PC-3 (cell line): Measurements from ENCODE around the gene CD151.

ENCODE experiments used
- EZH2 ChIP-seq: fragments of 300-600 bp; sonication (generic); IDR thresholded peaks from one replicate; pipeline ENCODE4 v1.6.1; 2017; ENCODE audit warnings: antibody characterized with exemption, mild to moderate bottlenecking, low read length; ENCODE audit not compliant: unreplicated experiment
- EZH2phosphoT487 ChIP-seq: fragments of 300-600 bp; sonication (generic); IDR thresholded peaks from 2 replicates; pipeline ENCODE4 v1.6.1; 2018; ENCODE audit warnings: mild to moderate bottlenecking, antibody characterized with exemption, low read length, borderline replicate concordance
- TF ChIP-seq, protein P1 (sequence below): fragments of 300-600 bp; sonication (generic); conservative IDR thresholded peaks from 2 replicates; pipeline ENCODE4 v1.5.1; 2017; ENCODE audit warnings: antibody characterized with exemption, low read depth, mild to moderate bottlenecking, low read length

DNA sequence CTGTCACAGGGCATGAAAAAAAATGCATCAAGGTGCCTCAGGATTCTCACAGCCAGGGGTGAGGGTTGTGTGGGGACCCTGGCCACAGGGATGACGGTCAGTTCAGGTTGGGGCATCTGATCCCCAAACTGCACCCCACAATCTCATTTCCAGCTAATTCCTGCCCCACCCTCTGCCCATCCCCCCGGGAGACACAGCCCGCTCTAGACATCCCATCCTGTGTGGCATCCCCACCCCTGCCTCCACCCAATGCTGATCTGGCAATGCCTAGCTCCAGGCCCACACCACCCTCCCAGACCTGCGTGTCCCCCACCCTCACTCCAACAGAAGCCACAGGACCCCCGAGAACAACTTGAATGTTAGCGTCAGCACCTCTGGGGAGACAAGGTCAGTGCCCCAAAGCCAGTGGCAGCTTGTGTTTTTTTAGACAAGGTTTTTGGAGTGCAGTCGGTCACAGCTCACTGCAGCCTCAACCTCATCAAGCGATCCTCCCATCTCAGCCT is 35.2 kb downstream of the CD151 start:
- TF ChIP-seq EZH2phosphoT487 (no peak), EZH2 (no peak)
- TF ChIP-seq, protein P1, sequence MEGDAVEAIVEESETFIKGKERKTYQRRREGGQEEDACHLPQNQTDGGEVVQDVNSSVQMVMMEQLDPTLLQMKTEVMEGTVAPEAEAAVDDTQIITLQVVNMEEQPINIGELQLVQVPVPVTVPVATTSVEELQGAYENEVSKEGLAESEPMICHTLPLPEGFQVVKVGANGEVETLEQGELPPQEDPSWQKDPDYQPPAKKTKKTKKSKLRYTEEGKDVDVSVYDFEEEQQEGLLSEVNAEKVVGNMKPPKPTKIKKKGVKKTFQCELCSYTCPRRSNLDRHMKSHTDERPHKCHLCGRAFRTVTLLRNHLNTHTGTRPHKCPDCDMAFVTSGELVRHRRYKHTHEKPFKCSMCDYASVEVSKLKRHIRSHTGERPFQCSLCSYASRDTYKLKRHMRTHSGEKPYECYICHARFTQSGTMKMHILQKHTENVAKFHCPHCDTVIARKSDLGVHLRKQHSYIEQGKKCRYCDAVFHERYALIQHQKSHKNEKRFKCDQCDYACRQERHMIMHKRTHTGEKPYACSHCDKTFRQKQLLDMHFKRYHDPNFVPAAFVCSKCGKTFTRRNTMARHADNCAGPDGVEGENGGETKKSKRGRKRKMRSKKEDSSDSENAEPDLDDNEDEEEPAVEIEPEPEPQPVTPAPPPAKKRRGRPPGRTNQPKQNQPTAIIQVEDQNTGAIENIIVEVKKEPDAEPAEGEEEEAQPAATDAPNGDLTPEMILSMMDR, result no peak
